Lower leg skin (tissue), 3 donors: ENCODE measurements around the gene MEIS2.

Experiments
- CTCF ChIP-seq, 3 donors: fragments of 450-650 bp; IDR thresholded peaks; one replicate each; pipeline ENCODE4 v1.5.1; 2016; ENCODE audit warnings: antibody characterized with exemption in 3 of 3, mild to moderate bottlenecking in 3 of 3, moderate library complexity in 2 of 3
- POLR2A ChIP-seq, 2 donors: fragments of 450-650 bp; IDR thresholded peaks; one replicate each; pipeline ENCODE4 v1.6.1; 2016 to 2017; ENCODE audit warnings: antibody characterized with exemption in 2 of 2, mild to moderate bottlenecking in 1 of 2, moderate library complexity in 1 of 2

- TF ChIP-seq POLR2A (IDR thresholded peaks at IDR 0.05) (no peak), CTCF (IDR thresholded peaks at IDR 0.05) (no peak)
Measured at GRCh38 chr15:37059086-37059485, 41.3 kb downstream of the MEIS2 start.
